C4-2B (cell line): ENCODE data around the gene EPDR1.

Experiments used
- H3K27ac ChIP-seq: fragments of 450-650 bp; 2 replicates; pipeline ENCODE4 v1.5.1; 2017
- ZFX ChIP-seq: fragments of 450-650 bp; IDR thresholded peaks from 2 replicates; pipeline ENCODE4 v1.6.1; 2017
- TF ChIP-seq, protein P1 (sequence below): fragments of 450-650 bp; conservative IDR thresholded peaks from 2 replicates; pipeline ENCODE4 v1.5.1; 2017; ENCODE audit warnings: mild to moderate bottlenecking

Gene EPDR1

DNA sequence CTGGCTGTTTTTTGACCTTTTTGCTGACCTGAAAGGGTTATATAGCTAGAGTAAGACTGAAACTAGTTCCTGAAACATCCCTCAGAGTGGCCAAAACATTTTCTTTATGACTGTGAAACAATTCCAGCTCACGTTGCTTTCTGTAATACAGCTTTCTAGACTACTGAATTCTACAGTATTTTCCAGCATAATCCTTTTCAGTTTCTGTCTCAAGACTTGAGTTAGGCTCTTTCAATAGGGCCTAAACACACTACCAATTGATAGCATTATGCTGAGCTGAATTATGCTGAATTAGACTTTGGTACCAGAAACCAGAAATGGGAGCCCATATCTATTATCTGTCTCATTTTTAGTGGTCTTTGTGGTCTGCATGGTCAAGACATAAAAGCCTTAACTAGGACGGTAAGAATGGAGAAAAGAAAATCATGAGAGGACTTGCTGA is 72.6 kb downstream of the EPDR1 start:
- no peak for TF ChIP-seq ZFX
- TF ChIP-seq, protein P1, sequence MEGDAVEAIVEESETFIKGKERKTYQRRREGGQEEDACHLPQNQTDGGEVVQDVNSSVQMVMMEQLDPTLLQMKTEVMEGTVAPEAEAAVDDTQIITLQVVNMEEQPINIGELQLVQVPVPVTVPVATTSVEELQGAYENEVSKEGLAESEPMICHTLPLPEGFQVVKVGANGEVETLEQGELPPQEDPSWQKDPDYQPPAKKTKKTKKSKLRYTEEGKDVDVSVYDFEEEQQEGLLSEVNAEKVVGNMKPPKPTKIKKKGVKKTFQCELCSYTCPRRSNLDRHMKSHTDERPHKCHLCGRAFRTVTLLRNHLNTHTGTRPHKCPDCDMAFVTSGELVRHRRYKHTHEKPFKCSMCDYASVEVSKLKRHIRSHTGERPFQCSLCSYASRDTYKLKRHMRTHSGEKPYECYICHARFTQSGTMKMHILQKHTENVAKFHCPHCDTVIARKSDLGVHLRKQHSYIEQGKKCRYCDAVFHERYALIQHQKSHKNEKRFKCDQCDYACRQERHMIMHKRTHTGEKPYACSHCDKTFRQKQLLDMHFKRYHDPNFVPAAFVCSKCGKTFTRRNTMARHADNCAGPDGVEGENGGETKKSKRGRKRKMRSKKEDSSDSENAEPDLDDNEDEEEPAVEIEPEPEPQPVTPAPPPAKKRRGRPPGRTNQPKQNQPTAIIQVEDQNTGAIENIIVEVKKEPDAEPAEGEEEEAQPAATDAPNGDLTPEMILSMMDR = no peak
- no peak overlapping the region for H3K27ac ChIP-seq

DNA sequence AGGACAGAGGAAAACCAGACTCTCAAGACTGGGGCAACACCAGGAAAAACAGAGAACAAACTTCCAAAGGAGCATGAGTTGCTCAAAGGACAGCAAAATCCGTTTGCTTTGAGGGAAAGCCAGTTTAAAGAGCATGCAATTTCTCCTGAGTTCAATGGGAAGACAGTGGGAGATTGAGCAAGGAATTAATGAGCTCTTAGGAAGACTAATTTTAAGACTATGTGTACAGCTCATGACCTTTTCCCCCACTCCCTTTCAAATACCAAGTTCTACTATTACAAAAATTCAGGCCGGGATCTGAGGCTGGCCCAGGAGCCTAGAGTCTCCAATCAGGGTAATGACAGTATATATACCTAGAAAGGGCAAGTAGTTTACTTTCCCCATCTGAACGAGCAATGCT is 79.2 kb downstream of the EPDR1 start:
- H3K27ac ChIP-seq = no peak overlapping the region
- no peak for TF ChIP-seq ZFX
- TF ChIP-seq, protein P1 = no peak

DNA sequence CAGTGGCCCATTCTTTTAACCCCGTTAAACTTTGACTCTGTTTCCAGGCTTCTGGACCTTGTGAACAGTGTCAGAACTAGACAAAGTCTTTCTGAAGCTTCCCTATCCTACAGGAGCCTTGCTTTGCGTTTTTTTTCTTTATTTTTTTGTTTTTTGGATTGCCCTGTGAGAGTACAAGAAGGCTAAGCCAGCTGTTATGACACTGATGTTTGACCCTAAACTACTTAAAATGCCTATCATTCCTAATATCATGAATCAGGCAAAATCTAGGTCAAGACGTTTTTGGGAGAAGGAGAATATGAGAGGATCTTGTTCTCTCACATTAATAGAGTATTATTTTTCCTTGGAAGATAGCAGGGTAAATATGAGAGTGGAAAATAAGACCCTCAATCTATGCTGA is 79.8 kb downstream of the EPDR1 start:
- no peak overlapping the region for H3K27ac ChIP-seq
- no peak for TF ChIP-seq ZFX
- TF ChIP-seq, protein P1 = no peak
